Head of caudate nucleus (tissue), 42 donors: Measurements from ENCODE around the gene PAMR1.
"Not testable (repeated sequence)": the region's sequence is repeated elsewhere in the genome, so short reads cannot be mapped to it uniquely, and the experiment has no call there.

ENCODE experiments used
- DNase-seq, 42 donors: peaks; one replicate each; pipeline versions ENCODE4 v3.0.0 to v3.0.0-alpha.2; 2020 to 2021; ENCODE audit warnings: mixed read lengths in 7 of 42
- intact Hi-C: fragments of 100-400 bp; cut with DNase I; formaldehyde crosslinking; loops from one replicate; pipeline ENCODE4 v1.15.0; 2022

The PAMR1 gene

DNA sequence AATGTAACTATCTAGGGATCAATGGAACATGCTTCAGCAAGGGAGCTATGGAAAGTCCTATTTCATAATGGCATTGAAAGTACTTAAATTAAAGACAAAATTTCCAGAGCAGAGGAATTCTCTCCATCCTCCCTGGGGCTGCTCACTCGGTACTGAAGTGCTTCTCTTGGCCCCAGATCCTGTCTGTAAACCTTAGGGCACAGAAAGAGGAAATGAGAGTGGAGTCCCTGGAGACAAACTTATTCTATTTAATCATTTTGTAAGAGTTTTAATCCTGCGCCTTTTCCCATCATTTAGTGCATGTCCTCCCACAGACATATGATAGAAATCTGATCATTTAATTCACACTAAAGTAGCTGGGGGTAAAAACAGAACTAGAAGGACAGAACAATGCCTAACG, 20.9 kb upstream of the PAMR1 start:
- intact Hi-C loops, result no loop called here

DNA sequence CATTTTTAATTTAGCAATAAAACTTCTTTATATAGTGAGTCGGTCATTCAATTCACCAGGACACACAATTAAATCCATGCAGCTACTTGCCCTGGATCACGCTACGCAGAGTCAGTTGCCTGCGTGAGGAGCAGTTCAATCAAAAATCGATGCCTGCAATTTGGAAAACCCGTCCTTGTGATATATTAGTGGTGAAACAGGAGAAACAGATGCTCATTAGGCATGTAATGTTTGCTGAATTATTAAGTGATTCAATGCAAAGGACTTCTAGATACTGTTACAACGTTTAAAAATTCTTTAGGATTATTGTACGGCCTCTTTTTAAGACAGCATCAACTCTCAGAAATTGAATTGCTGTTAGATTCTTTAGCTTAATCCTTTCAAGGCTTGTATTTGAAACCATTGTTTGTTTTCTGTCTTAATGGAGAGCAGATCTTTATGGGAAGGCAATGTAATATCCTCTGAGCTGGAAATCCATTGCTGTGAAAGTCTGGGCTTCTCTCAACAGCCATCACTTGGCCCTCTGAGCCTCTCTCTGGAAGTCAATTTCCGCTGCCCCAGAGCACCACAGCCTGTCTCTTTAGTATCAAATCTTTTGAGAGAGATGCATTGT, 20.1 kb upstream of the PAMR1 start:
- no peak for DNase-seq
- intact Hi-C loops, result no loop called here

More for the DNA sequence above, 20.9 kb upstream of the PAMR1 start:
- DNase-seq, result no peak

DNA sequence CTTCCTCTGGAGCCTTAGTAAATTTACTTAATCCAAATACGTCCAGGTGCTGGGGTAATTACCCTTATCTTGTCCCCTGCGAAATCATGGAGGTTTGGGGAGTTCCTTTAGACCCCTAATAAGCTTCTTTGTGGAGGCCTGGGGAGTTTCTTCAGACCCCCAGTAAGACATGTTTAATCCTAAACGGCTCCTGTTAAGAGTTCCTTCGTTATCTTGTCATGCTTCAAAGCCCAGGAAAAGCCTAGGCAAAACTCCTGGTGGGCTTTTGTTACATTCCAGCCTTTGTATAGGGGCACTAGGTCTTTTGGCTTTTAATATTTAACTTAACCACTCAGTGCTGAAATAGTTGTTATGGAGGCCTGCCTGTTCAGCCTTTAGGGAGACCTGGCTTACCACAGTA, 18.1 kb upstream of the PAMR1 start:
- intact Hi-C loops, result no loop called here

DNA sequence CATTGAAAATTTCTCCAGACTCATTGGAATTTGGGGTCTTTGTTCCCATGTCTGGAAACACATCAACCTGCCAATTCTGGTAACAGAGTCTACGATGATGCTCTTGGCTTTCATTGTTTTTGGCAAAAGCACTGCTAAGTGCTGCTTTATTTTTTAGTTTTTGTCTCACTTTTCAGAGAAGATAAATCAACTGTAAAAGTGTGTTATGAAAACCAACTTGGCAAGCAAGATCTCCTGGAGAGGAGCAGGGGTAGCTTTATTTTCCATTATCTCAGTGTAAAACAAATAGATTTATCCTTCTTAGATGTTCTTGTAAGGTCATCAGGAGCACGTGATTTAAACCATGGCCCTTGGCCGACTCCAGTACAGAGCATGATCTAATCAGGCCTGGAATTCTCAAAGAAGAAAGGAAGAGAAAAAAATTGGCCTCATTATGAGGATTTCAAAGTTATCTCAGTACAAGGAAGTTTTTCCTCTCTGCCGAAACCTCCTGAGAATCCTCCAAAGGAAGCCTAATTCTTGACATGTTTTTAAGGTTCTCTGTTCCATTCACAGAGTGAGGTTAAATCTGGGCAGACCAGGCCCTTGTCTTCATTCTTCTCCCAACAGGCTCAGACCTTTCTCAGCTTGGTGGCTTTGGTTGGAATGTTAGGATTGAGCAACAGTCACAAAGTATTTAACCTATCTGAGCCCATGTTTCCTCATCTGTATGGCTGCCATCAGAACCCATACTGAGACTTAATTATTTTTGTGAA, 16.4 kb upstream of the PAMR1 start:
- intact Hi-C loops, result no loop called here
- DNase-seq, result no peak

More for the DNA sequence above, 18.1 kb upstream of the PAMR1 start:
- no peak for DNase-seq

DNA sequence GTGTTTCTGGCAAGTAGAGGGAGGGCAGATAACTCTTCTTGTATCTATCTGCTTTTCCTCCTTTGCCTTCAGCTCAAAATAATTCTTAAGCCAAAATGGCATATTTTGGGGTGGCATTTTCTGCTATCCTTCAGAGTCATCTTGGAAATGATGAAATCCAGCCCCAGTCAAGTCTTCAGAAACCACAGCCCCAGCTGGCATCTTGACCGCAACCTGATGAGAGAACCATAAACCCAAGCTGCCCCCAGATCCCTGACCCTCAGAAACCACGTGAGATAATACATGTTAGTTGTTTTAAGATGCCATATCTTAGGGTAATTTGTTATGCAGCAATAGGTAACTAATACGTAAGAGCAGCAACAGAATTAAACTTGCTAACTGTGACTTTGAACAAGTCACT, 15.1 kb upstream of the PAMR1 start:
- intact Hi-C loops, result no loop called here

DNA sequence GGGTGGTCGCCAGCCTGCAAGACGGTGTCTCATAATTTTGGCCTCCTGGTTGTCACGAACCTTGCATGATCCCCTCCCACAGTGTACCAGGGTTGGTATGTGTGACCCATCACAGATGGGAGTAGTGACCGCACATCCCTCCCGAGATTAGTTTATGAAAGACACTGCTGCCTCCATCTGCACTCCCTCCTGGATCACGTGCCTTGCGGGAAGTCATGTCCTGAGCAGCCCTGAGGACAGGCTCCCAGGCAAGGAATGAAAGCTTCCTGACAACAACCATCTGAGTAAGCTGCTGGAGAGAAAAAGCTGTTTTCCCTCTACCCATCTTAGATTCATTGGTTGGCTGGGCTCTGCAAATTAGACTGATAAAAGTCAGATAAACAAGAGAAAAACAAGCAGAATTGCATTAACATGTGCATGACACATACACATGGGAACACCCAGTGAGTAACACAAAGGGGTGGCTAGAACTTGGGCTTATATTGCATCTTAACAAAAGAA, 14.4 kb upstream of the PAMR1 start:
- intact Hi-C loops, result no loop called here
- DNase-seq, result no peak

More for the DNA sequence above, 15.1 kb upstream of the PAMR1 start:
- no peak for DNase-seq

DNA sequence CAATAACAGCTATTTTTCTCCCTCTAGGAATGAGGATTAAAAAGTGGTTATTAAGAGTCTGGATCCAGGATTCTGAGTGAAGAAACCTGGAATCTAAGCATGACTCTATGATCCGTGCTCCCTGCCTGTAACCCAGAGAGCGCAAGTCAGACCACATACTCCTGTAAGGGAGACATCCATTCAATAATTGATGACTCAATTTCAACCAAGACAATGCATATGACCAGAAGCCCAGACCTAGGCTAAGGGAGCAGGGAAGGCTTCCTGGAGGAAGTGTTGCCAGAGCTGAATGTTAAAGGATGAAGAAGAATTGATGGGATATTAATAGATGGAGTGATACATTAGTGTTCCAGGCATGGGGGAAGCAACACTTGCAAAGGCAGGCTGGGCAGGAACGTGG, 13.8 kb upstream of the PAMR1 start:
- DNase-seq, result no peak
- intact Hi-C loops, result no loop called here

DNA sequence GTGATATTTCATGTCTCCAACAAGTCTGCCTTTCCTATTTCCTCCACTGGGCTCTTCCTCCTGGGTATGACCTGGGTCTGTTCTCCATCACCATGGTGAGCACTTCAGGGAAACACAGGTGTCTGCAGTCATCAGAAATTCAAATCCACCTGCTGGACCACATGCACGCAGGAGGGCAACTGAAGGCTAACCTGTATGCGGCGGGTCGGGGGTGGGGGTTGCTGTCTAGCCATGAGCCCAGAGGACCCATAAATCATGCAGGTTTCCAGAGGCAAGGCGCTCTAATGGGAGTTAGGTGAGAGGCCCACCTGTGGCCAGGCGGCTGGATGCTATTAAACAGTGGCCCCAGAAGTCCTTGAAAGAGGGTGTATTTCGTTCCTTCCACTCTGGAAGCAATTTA, 11.1 kb upstream of the PAMR1 start:
- DNase-seq, result no peak
- intact Hi-C loops, result no loop called here

DNA sequence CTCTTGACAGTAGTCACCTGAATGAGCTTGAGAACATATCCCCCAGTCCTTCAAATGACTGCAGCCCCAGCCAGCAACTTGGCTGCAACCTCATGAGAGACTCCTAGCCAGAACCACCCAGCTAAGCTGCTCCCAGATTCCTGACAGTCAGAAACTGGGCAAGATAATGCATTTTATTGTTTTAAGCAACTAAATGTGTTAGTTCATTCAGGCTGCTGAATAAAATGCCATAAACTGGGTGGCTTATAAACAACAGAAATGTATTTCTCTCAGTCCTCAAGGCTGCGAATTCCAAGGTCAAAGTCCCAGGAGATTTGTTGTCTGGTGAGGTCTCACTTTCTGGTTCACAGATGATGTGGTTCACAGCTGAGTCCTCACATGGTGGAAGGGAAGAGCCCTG, 5.8 kb upstream of the PAMR1 start:
- intact Hi-C loops, result no loop called here
- DNase-seq, result no peak

DNA sequence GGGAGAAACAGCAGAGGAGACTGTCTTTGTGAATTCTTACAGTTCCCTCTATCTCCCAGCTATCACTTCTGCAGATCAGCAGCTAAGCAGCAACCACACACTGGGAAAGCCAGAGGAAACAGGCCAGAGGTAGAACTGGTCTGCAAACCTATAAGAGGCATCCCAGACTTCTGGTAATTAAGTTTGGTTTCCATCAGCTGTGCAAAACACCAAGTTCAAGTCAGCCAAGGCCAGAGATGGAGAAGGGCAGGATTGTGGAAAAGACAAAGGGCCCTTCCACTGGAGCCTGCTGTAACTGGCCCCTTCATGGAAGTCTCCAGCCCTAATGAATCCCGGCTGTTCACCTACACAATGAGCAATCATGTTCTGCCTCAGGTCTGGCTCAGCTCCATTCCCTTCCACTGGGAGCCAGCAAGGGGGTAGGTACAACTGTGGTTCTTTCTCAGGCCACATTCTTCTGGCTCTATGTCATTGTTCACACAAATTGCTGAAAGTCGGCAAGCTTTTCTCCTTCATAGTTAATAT, 4.6 kb upstream of the PAMR1 start:
- peak in 1 of 42 donors; percentile 40 for DNase-seq
- intact Hi-C loops, result no loop called here

DNA sequence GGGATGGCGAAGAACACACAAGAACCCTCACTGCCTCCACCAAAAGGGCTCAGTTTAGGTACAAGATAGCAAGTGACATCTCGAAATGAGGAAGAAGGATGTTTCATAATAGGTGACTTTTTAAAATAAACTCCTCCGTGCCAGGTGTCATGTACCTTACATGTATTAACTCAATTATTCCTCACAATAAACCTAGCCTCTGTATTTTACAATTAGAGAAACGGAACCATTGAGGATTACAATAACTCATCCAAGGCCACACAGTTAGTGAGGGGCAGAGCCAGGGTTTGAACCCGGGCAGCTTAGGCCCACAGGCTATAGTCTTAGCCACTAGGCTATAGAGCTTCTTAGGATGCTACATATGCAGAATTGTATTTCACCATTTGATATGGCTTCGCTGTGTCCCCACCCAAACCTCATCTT, 965 bp upstream of the PAMR1 start:
- DNase-seq, result no peak
- intact Hi-C loops, result no loop called here

DNA sequence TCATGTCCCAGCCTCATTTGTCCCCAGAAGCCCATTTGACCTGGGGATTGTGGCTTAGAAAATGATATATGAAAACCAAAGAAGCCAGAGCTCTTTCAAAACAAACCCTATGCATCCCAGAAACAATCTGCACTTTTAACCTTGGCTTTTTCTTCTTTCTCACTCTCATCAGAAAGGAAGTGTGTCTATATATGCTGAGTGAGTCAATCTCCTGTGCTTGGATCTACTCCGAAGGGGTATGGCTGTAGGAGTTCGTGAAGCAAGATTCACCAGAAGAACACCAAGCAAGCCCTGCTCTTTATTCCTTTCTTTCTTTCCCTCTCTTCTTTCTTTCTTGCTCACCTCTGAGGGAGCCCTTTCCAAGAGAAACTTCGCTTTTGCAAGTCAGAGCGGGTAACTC, 636 bp downstream of the PAMR1 start:
- DNase-seq, result no peak
- intact Hi-C loops, result no loop called here

DNA sequence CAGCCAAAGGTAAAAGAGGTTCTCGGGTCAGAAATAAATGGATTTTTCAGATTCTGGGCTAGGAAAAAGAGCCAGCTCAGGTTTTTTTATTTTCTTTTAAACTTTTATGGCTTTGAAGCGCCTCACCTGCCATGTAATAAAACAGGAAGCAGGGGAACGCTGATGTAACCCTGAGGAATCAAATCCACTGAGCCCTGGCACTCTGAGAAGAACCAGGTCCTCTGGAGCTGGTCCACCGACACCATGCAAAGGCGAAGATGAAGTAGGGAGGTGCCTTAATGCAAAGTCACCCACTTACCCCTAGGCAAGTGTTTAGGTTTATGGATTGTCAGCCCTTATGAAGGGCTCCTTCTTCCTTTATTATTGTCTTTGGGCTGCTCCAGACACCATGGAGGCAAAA, 1.6 kb downstream of the PAMR1 start:
- intact Hi-C loops, result no loop called here
- DNase-seq, result no peak

DNA sequence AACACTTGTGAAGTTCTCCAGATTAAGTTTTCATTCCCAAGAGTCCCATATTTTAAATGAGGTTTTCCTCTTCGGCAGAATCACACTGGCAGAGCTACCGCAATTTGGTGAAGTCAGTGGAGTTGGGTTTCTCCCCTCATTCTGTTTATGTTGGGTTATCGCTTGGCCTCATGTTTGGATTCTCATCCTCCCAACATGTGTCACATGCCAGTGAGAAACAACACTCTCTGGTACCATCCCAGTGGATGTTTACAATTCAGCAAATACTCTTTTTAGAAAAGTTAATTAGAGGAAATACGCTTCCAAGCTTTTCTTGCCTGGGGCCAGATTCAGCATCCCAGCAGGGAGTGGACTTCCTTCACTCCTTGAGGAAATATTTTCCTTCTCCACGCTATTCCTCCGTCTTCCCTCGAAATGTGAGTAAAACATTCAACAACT, 2.1 kb downstream of the PAMR1 start:
- DNase-seq, result no peak
- intact Hi-C loops, result no loop called here

DNA sequence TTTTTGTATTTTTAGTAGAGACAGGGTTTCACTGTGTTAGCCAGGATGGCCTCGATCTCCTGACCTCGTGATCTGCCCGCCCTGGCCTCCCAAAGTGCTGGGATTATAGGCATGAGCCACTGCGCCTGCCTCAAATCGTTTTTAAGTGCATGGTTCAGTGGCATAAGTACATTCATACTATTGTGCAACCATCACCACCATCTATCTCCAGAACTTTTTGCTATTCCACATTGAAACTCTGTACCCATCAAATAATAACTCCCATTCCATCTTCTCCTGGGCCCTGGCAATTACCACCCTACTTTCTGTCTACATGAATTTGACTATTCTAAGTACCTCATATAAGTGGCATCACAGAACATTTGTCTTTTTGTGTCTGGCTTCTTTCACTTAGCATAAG, 3.3 kb downstream of the PAMR1 start:
- intact Hi-C loops, DNase-seq: not testable (repeated sequence)

DNA sequence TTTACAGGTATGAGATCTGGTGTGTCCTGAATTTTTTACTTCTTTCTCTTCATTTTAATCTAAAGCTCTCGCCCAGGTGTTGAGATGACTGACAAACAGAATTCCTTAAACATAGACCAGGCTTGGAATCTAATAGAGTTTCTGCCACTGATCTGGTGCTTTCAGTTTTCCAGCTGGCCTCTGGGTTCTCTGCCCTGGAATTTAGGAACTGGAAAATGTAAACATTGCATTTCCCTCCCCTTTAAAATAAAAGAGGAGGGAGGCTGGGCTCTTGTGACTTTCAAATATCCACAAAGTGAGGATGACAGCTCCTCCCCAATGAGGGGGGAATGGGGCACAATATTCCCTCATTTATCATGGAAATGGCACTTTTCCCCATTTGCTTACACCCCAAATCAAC, 5.0 kb downstream of the PAMR1 start:
- DNase-seq, result no peak
- intact Hi-C loops, result no loop called here

DNA sequence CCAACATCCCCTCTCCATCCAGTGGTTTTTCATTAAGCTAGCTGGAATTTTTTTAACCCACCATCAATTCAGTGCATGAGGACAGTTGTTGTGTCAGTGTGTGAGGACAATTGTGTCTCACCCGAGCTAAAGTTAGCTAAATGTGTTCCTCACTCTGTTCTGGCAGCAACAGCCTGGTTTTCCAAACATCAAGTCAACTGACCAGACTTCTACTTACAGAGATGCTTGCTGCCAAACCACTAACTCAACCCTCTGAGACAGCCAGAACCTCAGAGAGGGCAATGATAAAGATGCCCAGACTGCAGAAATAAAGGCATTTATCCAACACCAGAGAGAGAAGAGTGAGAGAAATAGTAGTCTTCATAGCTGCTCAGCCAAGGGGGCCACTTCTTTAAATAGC, 6.7 kb downstream of the PAMR1 start:
- DNase-seq, result no peak
- intact Hi-C loops, result no loop called here

DNA sequence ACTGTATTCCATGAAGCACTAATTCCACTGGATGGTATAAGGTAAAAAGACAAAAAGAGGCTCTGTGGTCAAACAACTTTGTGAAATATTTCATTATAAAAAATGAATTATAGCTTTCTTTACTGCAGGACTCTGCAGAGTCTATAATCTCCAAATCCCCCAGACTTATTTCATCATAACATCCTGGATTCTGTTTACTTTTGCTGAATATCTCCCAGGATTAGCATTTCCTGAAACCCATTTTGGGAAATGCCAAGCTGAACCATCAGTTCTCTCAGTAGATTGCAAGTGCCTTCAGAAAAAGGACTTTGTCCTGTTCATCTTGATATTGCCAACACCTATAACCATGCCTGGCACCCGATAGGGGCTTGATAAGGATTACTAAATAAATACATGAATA, 7.9 kb downstream of the PAMR1 start:
- DNase-seq, result no peak
- intact Hi-C loops, result no loop called here

DNA sequence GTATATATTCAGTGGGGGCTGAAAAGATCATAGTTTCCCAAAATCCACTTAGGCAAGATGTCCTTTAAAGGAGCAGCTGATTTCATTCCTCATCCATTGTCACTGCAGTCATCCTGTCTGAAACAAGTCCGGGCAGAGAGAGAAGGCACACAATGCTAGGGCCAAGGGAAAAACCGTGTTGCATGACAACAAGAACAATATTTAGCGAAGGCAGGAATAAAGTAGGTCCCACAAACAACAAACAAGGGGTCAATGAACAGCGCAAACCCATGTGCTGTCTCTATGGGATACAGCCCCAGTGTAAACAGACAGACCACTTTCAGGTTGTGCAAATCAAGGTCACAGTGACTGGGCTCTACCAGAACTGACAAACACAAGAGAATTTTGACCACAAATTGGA, 9.0 kb downstream of the PAMR1 start:
- intact Hi-C loops, result no loop called here

DNA sequence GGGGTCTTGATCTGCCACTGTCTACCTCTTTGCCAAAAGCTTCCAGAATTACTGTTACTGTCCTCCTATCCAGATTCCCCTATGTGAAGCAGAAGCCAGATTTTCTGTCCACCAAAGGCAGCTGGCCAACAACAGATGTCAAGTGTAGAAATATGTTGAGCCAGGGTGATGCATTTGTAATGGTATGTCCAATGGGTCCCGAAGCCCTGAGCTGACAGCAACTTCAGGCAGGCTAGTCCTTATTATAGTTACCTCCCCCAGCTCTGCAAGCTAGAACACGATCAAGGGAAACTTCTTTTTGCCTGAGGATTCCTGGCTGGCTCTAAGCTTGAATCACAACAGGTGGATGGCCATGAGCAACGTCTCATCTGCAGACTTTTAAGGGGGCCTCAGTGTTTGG, 10.2 kb downstream of the PAMR1 start:
- intact Hi-C loops, result no loop called here
- no peak for DNase-seq

More for the DNA sequence above, 9.0 kb downstream of the PAMR1 start:
- DNase-seq, result no peak

DNA sequence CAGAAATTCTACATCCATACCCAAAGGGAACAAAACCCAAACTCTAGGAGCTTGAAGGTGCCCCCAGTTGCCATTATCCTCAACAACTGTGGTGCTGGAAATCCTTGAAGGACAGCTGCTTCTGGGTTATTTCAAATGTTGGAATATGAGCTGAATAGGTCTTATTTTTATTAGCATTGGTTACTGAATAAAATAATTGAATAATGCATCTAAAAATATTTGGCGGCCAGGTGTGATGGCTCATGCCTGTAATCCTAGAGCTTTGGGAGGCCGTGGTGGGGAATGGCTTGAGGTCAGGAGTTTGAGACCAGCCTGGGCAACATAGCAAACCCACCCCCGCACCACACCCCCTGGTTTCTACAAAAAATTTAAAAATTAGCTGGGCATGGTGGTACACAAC, 10.9 kb downstream of the PAMR1 start:
- DNase-seq, result no peak
- intact Hi-C loops, result no loop called here
